GM10266 (cell line): ENCODE results near the gene WASF3.

Experiments
- DNase-seq: peaks from one replicate; pipeline ENCODE4 v3.0.0; 2012; ENCODE audit errors: extremely low spot score
- TF ChIP-seq, protein P1 (sequence below): IDR thresholded peaks from 2 replicates; pipeline ENCODE4 v1.5.1; 2012; ENCODE audit warnings: mild to moderate bottlenecking, low read depth; ENCODE audit not compliant: control insufficient read depth, insufficient read depth; ENCODE audit errors: missing control alignments

The WASF3 gene

GRCh38 chr13:26596458-26596857 is 39.0 kb downstream of the WASF3 start:
- TF ChIP-seq, protein P1, sequence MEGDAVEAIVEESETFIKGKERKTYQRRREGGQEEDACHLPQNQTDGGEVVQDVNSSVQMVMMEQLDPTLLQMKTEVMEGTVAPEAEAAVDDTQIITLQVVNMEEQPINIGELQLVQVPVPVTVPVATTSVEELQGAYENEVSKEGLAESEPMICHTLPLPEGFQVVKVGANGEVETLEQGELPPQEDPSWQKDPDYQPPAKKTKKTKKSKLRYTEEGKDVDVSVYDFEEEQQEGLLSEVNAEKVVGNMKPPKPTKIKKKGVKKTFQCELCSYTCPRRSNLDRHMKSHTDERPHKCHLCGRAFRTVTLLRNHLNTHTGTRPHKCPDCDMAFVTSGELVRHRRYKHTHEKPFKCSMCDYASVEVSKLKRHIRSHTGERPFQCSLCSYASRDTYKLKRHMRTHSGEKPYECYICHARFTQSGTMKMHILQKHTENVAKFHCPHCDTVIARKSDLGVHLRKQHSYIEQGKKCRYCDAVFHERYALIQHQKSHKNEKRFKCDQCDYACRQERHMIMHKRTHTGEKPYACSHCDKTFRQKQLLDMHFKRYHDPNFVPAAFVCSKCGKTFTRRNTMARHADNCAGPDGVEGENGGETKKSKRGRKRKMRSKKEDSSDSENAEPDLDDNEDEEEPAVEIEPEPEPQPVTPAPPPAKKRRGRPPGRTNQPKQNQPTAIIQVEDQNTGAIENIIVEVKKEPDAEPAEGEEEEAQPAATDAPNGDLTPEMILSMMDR: no peak

GRCh38 chr13:26599403-26599802 is 41.9 kb downstream of the WASF3 start:
- no peak for DNase-seq
- TF ChIP-seq, protein P1: no peak

More at GRCh38 chr13:26596458-26596857, 39.0 kb downstream of the WASF3 start:
- no peak for DNase-seq

DNA sequence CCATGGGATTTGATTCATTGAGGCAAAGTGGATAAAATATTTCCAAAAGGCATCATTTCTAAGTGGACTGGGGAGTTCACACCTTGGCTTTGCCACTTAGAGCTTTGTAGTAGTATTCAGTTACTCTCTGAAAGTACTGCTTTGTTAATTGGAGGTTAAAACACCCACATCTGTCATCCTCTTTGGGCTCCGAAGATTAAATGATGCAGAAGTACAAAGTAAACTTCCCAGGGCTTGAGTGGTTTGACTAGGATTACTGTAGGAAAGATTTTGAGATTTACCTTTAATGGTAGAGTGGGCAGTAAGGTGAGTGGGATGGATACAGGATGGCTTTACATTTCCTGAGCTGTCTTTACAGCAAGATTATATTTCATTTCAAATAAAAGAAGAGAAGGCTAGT is 42.4 kb downstream of the WASF3 start:
- TF ChIP-seq, protein P1: no peak
- no peak for DNase-seq

GRCh38 chr13:26600343-26600742 is 42.9 kb downstream of the WASF3 start:
- DNase-seq: no peak

GRCh38 chr13:26601669-26602068 is 44.2 kb downstream of the WASF3 start:
- TF ChIP-seq, protein P1: no peak
- peak; percentile 6 for DNase-seq

More at GRCh38 chr13:26600343-26600742, 42.9 kb downstream of the WASF3 start:
- TF ChIP-seq, protein P1: no peak

GRCh38 chr13:26602783-26603182 is 45.3 kb downstream of the WASF3 start:
- TF ChIP-seq, protein P1: no peak
- DNase-seq: no peak

GRCh38 chr13:26604784-26605545 is 47.5 kb downstream of the WASF3 start:
- TF ChIP-seq, protein P1: no peak
- no peak for DNase-seq
